Duodenal mucosa (tissue), 2 donors: ENCODE data around the gene CHMP5.

ENCODE experiments used
- H3K27ac ChIP-seq: one replicate; pipeline ENCODE4 v1.7.0; 2013; ENCODE audit warnings: low read depth, low read length
- H3K27me3 ChIP-seq, 2 donors: one replicate each; pipeline ENCODE4 v1.7.0; 2013; ENCODE audit warnings: low read length in 2 of 2, control low read depth in 1 of 2; ENCODE audit not compliant: insufficient read depth in 2 of 2, control insufficient read depth in 1 of 2
- H3K36me3 ChIP-seq, 2 donors: one replicate each; pipeline ENCODE4 v1.7.0; 2013; ENCODE audit warnings: low read length in 2 of 2, control low read depth in 1 of 2; ENCODE audit not compliant: insufficient read depth in 2 of 2, control insufficient read depth in 1 of 2
- H3K4me1 ChIP-seq, 2 donors: one replicate each; pipeline ENCODE4 v1.7.0; 2013; ENCODE audit warnings: low read length in 2 of 2, control low read depth in 1 of 2; ENCODE audit not compliant: insufficient read depth in 2 of 2, control insufficient read depth in 1 of 2
- H3K4me3 ChIP-seq, 2 donors: one replicate each; pipeline ENCODE4 v1.7.0; 2013; ENCODE audit warnings: low read length in 2 of 2, low read depth in 1 of 2
- H3K9ac ChIP-seq, 2 donors: one replicate each; pipeline ENCODE4 v1.7.0; 2013; ENCODE audit warnings: low read length in 2 of 2, low read depth in 1 of 2
- H3K9me3 ChIP-seq, 2 donors: one replicate each; pipeline ENCODE4 v1.7.0; 2013; ENCODE audit warnings: low read length in 2 of 2, control low read depth in 1 of 2; ENCODE audit not compliant: control insufficient read depth in 1 of 2

Gene CHMP5

DNA sequence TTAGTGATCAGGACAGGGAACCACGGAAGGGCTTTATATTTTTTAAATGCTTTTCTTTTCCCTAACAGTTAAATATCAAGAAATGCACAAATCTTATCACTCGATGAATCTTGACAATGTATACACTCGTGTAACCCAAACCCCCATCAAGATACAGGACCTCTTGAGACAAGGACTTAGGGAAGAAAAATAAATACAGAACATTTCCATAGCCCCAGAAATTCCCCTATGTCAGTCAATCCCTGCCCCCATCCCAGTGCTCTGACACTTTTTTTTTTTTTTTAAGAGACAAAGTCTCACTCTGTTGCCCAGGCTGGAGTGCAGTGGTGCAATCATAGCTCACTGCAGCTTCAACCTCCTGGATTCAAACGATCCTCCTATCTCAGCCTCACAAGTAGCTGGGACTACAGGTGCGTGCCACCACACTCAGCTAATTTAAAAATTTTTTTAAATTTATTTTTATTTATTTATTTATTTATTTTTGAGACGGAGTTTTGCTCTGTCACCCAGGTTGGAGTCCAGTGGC lies 22.2 kb upstream of the CHMP5 start:
- Histone ChIP-seq H3K4me1 (peaks cover 5 to 26% of the 10 kb centered on the region in 2 donors), H3K27ac (no peak overlapping the region), H3K36me3 (peaks cover 0 to 3% of the 10 kb centered on the region in 2 donors), H3K27me3 (no peaks in the 10 kb centered on the region), H3K9me3 (no peaks in the 10 kb centered on the region), H3K4me3 (no peak overlapping the region), H3K9ac (no peak overlapping the region)

GRCh38 chr9:33244137-33244784 lies 20.6 kb upstream of the CHMP5 start:
- Histone ChIP-seq H3K9ac (no peak overlapping the region), H3K27ac (no peak overlapping the region), H3K4me1 (peaks cover 5 to 26% of the 10 kb centered on the region in 2 donors), H3K36me3 (peaks cover 0 to 13% of the 10 kb centered on the region in 2 donors), H3K9me3 (no peaks in the 10 kb centered on the region), H3K4me3 (no peak overlapping the region), H3K27me3 (no peaks in the 10 kb centered on the region)

- Histone ChIP-seq H3K27me3 (no peaks in the 10 kb centered on the region), H3K36me3 (peaks cover 0 to 20% of the 10 kb centered on the region in 2 donors), H3K4me1 (peaks cover 5 to 16% of the 10 kb centered on the region in 2 donors), H3K4me3 (no peak overlapping the region), H3K9me3 (no peaks in the 10 kb centered on the region), H3K9ac (no peak overlapping the region), H3K27ac (no peak overlapping the region)
Measured at GRCh38 chr9:33245341-33245740, 19.5 kb upstream of the CHMP5 start.

DNA sequence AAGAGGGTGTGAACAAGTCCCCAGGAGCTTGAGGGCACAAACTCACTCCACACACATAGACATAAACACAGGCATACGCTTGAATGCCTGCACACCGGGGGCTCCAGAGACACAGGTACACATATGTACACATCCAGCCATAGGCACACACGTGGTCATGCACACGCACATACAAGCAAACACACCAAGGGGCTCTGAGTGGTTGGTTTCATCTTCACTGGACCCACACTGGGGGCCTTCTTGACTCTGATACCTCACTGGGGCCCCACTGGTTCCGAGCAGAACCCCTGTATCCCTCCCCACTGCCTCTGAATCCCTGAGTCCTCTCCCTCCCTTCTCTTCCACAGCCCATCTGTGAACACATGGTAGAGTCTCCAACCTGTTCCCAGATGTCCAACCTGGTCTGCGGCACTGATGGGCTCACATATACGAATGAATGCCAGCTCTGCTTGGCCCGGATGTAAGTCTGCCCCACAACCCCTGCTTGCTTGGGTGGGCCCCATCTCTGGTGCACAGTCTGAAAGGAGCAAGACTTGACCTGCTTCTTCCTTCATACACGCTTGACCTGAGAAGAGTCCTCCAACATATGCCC lies 18.5 kb upstream of the CHMP5 start:
- Histone ChIP-seq H3K27me3 (no peaks in the 10 kb centered on the region), H3K4me3 (no peak overlapping the region), H3K36me3 (peaks cover 0 to 23% of the 10 kb centered on the region in 2 donors), H3K4me1 (peaks cover 5 to 8% of the 10 kb centered on the region in 2 donors), H3K9me3 (no peaks in the 10 kb centered on the region), H3K9ac (no peak overlapping the region), H3K27ac (no peak overlapping the region)

GRCh38 chr9:33248606-33249005 lies 16.2 kb upstream of the CHMP5 start:
- Histone ChIP-seq H3K4me3 (no peak overlapping the region), H3K36me3 (peaks cover 5 to 39% of the 10 kb centered on the region in 2 donors), H3K27me3 (no peaks in the 10 kb centered on the region), H3K27ac (no peak overlapping the region), H3K9ac (no peak overlapping the region), H3K4me1 (peaks cover 5 to 6% of the 10 kb centered on the region in 2 donors), H3K9me3 (no peaks in the 10 kb centered on the region)

GRCh38 chr9:33249087-33249658 lies 15.7 kb upstream of the CHMP5 start:
- H3K36me3 ChIP-seq: peaks cover 7 to 43% of the 10 kb centered on the region in 2 donors

GRCh38 chr9:33249983-33250382 lies 14.9 kb upstream of the CHMP5 start:
- no peak overlapping the region for H3K4me3 ChIP-seq
- no peak overlapping the region for H3K9ac ChIP-seq
- no peak overlapping the region for H3K27ac ChIP-seq
- no peaks in the 10 kb centered on the region for H3K27me3 ChIP-seq
- H3K36me3 ChIP-seq: peaks cover 15 to 51% of the 10 kb centered on the region in 2 donors
- H3K9me3 ChIP-seq: no peaks in the 10 kb centered on the region
- peaks cover 0 to 5% of the 10 kb centered on the region in 2 donors for H3K4me1 ChIP-seq

More at GRCh38 chr9:33249087-33249658, 15.7 kb upstream of the CHMP5 start:
- Histone ChIP-seq H3K27me3 (no peaks in the 10 kb centered on the region), H3K27ac (no peak overlapping the region), H3K4me1 (peaks cover 4 to 5% of the 10 kb centered on the region in 2 donors), H3K4me3 (no peak overlapping the region), H3K9ac (no peak overlapping the region), H3K9me3 (no peaks in the 10 kb centered on the region)

GRCh38 chr9:33250458-33250995 lies 14.3 kb upstream of the CHMP5 start:
- Histone ChIP-seq H3K27ac (no peak overlapping the region), H3K9ac (no peak overlapping the region), H3K27me3 (no peaks in the 10 kb centered on the region), H3K36me3 (peaks cover 20 to 56% of the 10 kb centered on the region in 2 donors), H3K9me3 (no peaks in the 10 kb centered on the region), H3K4me3 (no peak overlapping the region), H3K4me1 (peaks cover 0 to 5% of the 10 kb centered on the region in 2 donors)

- H3K27ac ChIP-seq: no peak overlapping the region
- H3K27me3 ChIP-seq: no peaks in the 10 kb centered on the region
- H3K9me3 ChIP-seq: no peaks in the 10 kb centered on the region
- H3K4me1 ChIP-seq: peaks cover 0 to 5% of the 10 kb centered on the region in 2 donors
- no peak overlapping the region for H3K4me3 ChIP-seq
- H3K9ac ChIP-seq: no peak overlapping the region
- peaks cover 41 to 75% of the 10 kb centered on the region in 2 donors for H3K36me3 ChIP-seq
Measured at GRCh38 chr9:33254211-33254610, 10.6 kb upstream of the CHMP5 start.

- Histone ChIP-seq H3K27ac (no peak overlapping the region), H3K36me3 (peaks cover 48 to 77% of the 10 kb centered on the region in 2 donors), H3K4me1 (no peaks in the 10 kb centered on the region), H3K27me3 (no peaks in the 10 kb centered on the region), H3K9ac (no peak overlapping the region), H3K9me3 (no peaks in the 10 kb centered on the region), H3K4me3 (no peak overlapping the region)
Measured at GRCh38 chr9:33255014-33255413, 9.8 kb upstream of the CHMP5 start.
